ENCODE results near the gene CABS1. TPM values are rescaled to one million over a fixed set of nuclear protein-coding genes. Genes with fewer than 3 reads are reported as not detected.

Gene CABS1
- total RNA-seq, 2 experiments from 2014 or later = not detected

DNA sequence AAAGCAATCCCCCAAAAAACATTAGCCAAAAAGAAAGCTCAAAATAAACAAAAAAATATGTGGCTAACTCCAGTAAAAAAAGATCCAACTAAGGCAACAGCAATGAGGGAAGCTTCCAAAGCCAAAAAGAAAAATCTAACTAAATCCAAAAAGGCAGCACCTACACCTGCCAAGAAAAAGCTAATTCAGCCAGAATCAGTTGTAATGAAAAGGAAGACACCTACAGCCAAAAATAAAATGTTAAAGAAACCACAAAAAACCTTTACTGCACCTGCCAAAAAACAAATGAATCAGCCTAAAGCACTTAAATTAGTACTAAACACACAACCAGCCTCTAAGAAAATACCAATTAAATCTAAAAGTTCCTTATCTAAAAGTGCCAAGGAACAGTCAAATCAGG lies 37.2 kb upstream of the CABS1 start:
- CTCF ChIA-PET = no interaction called here
- POLR2A ChIA-PET = no interaction called here

GRCh38 chr4:70298051-70298450 lies 36.7 kb upstream of the CABS1 start:
- no peaks in the 10 kb centered on the region for H3K36me3 Mint-ChIP-seq (ENCODE audit: low read depth)
- H3K27me3 Mint-ChIP-seq = no peaks in the 10 kb centered on the region
- no peaks in the 10 kb centered on the region for H3K4me1 Mint-ChIP-seq (ENCODE audit: low read depth)
- H3K9me3 Mint-ChIP-seq = peaks cover 2% of the 10 kb centered on the region
- CTCF ChIA-PET = no interaction called here
- TF ChIP-seq, protein P1, sequence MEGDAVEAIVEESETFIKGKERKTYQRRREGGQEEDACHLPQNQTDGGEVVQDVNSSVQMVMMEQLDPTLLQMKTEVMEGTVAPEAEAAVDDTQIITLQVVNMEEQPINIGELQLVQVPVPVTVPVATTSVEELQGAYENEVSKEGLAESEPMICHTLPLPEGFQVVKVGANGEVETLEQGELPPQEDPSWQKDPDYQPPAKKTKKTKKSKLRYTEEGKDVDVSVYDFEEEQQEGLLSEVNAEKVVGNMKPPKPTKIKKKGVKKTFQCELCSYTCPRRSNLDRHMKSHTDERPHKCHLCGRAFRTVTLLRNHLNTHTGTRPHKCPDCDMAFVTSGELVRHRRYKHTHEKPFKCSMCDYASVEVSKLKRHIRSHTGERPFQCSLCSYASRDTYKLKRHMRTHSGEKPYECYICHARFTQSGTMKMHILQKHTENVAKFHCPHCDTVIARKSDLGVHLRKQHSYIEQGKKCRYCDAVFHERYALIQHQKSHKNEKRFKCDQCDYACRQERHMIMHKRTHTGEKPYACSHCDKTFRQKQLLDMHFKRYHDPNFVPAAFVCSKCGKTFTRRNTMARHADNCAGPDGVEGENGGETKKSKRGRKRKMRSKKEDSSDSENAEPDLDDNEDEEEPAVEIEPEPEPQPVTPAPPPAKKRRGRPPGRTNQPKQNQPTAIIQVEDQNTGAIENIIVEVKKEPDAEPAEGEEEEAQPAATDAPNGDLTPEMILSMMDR (IDR thresholded peaks at IDR 0.05) = no peak
- no peak overlapping the region for H3K4me3 ChIP-seq (ENCODE audit: low read length)
- H3K4me3 Mint-ChIP-seq = no peak overlapping the region
- H3K36me3 ChIP-seq (ENCODE audit: insufficient read depth, low read length) = no peaks in the 10 kb centered on the region
- no peak overlapping the region for H3K27ac ChIP-seq (ENCODE audit: low read depth in 1 of 2, low read length in 2 of 2)
- DNase-seq = no peak
- no peak overlapping the region for H3K27ac Mint-ChIP-seq
- POLR2A ChIA-PET = no interaction called here
- H3K9me3 ChIP-seq (ENCODE audit: control insufficient read depth in 1 of 2, insufficient read depth in 1 of 2, low read length in 2 of 2) = no peaks in the 10 kb centered on the region
- no peak for ATAC-seq (ENCODE audit: poor library complexity)
- intact Hi-C loops (cut with DNase I, micrococcal nuclease) = no loop called here
- H3K27me3 ChIP-seq (ENCODE audit: control insufficient read depth in 1 of 2, insufficient read depth in 2 of 2, low read length in 2 of 2) = no peaks in the 10 kb centered on the region
- no peaks in the 10 kb centered on the region for H3K4me1 ChIP-seq (ENCODE audit: insufficient read depth, low read length)

More for the DNA sequence above, 37.2 kb upstream of the CABS1 start:
- H3K4me1 ChIP-seq (ENCODE audit: insufficient read depth, low read length) = no peaks in the 10 kb centered on the region
- Mint-ChIP-seq H3K27ac (no peak overlapping the region), H3K36me3 (ENCODE audit: low read depth) (no peaks in the 10 kb centered on the region), H3K27me3 (no peaks in the 10 kb centered on the region), H3K4me1 (ENCODE audit: low read depth) (no peaks in the 10 kb centered on the region), H3K9me3 (peaks cover 2% of the 10 kb centered on the region), H3K4me3 (no peak overlapping the region)
- TF ChIP-seq, protein P1 (IDR thresholded peaks at IDR 0.05) = no peak
- H3K27ac ChIP-seq (ENCODE audit: low read depth in 1 of 2, low read length in 2 of 2) = no peak overlapping the region
- intact Hi-C loops (cut with DNase I, micrococcal nuclease) = no loop called here
- DNase-seq = no peak
- H3K27me3 ChIP-seq (ENCODE audit: control insufficient read depth in 1 of 2, insufficient read depth in 2 of 2, low read length in 2 of 2) = no peaks in the 10 kb centered on the region
- no peak for ATAC-seq (ENCODE audit: poor library complexity)
- H3K36me3 ChIP-seq (ENCODE audit: insufficient read depth, low read length) = no peaks in the 10 kb centered on the region
- no peaks in the 10 kb centered on the region for H3K9me3 ChIP-seq (ENCODE audit: control insufficient read depth in 1 of 2, insufficient read depth in 1 of 2, low read length in 2 of 2)
- H3K4me3 ChIP-seq (ENCODE audit: low read length) = no peak overlapping the region

- Mint-ChIP-seq H3K9me3 (peaks cover 2% of the 10 kb centered on the region), H3K27ac (no peak overlapping the region), H3K4me1 (ENCODE audit: low read depth) (no peaks in the 10 kb centered on the region), H3K4me3 (no peak overlapping the region), H3K27me3 (no peaks in the 10 kb centered on the region), H3K36me3 (ENCODE audit: low read depth) (no peaks in the 10 kb centered on the region)
- no peak for ATAC-seq (ENCODE audit: poor library complexity)
- Histone ChIP-seq H3K36me3 (ENCODE audit: insufficient read depth, low read length) (no peaks in the 10 kb centered on the region), H3K27me3 (ENCODE audit: control insufficient read depth in 1 of 2, insufficient read depth in 2 of 2, low read length in 2 of 2) (no peaks in the 10 kb centered on the region), H3K4me3 (ENCODE audit: low read length) (no peak overlapping the region), H3K9me3 (ENCODE audit: control insufficient read depth in 1 of 2, insufficient read depth in 1 of 2, low read length in 2 of 2) (no peaks in the 10 kb centered on the region), H3K27ac (ENCODE audit: low read depth in 1 of 2, low read length in 2 of 2) (no peak overlapping the region), H3K4me1 (ENCODE audit: insufficient read depth, low read length) (no peaks in the 10 kb centered on the region)
- intact Hi-C loops (cut with DNase I, micrococcal nuclease) = no loop called here
- POLR2A ChIA-PET = no interaction called here
- DNase-seq = no peak
- CTCF ChIA-PET = no interaction called here
- TF ChIP-seq, protein P1 (IDR thresholded peaks at IDR 0.05) = no peak
Measured at GRCh38 chr4:70299643-70300042, 35.1 kb upstream of the CABS1 start.
